ENCODE measurements around the gene ZBED1. TPM values are rescaled to one million over a fixed set of nuclear protein-coding genes. Genes with fewer than 3 reads are reported as not detected.

ZBED1 gene
- total RNA-seq, 2 donors from 2014 or later: 40.7 to 42.0 TPM

GRCh38 chrX:2450681-2451080 lies 50.1 kb downstream of the ZBED1 start:
- no peak overlapping the region for H3K27ac ChIP-seq
- DNase-seq (ENCODE audit: low spot score): no peak
- H3K36me3 ChIP-seq: no peaks in the 10 kb centered on the region
- no peaks in the 10 kb centered on the region for H3K9me3 ChIP-seq
- no peaks in the 10 kb centered on the region for H3K27me3 ChIP-seq
- H3K4me3 ChIP-seq: no peak overlapping the region
- H3K4me1 ChIP-seq: peaks cover 0 to 4% of the 10 kb centered on the region in 2 donors
- no peak for TF ChIP-seq CTCF (IDR thresholded peaks at IDR 0.05)

- Histone ChIP-seq H3K27ac (no peak overlapping the region), H3K4me1 (peaks cover 0 to 4% of the 10 kb centered on the region in 2 donors), H3K36me3 (no peaks in the 10 kb centered on the region), H3K9me3 (no peaks in the 10 kb centered on the region), H3K27me3 (no peaks in the 10 kb centered on the region), H3K4me3 (no peak overlapping the region)
- TF ChIP-seq CTCF (IDR thresholded peaks at IDR 0.05): no peak
- no peak for DNase-seq (ENCODE audit: low spot score)
Measured at GRCh38 chrX:2449135-2449886, 51.5 kb downstream of the ZBED1 start.

GRCh38 chrX:2447484-2447883 lies 53.3 kb downstream of the ZBED1 start:
- Histone ChIP-seq H3K27me3 (no peaks in the 10 kb centered on the region), H3K4me1 (peaks cover 0 to 4% of the 10 kb centered on the region in 2 donors), H3K36me3 (no peaks in the 10 kb centered on the region), H3K27ac (no peak overlapping the region), H3K9me3 (no peaks in the 10 kb centered on the region), H3K4me3 (no peak overlapping the region)
- TF ChIP-seq CTCF (IDR thresholded peaks at IDR 0.05): no peak
- DNase-seq (ENCODE audit: low spot score): no peak

- no peaks in the 10 kb centered on the region for H3K36me3 ChIP-seq
- no peak for DNase-seq (ENCODE audit: low spot score)
- H3K4me3 ChIP-seq: no peak overlapping the region
- no peak overlapping the region for H3K27ac ChIP-seq
- no peak for TF ChIP-seq CTCF (IDR thresholded peaks at IDR 0.05)
- H3K4me1 ChIP-seq: peaks cover 0 to 4% of the 10 kb centered on the region in 2 donors
- no peaks in the 10 kb centered on the region for H3K27me3 ChIP-seq
- no peaks in the 10 kb centered on the region for H3K9me3 ChIP-seq
Measured at GRCh38 chrX:2446815-2447214, 54.0 kb downstream of the ZBED1 start.

GRCh38 chrX:2445662-2446623 lies 54.8 kb downstream of the ZBED1 start:
- no peak for TF ChIP-seq CTCF (IDR thresholded peaks at IDR 0.05)
- H3K27ac ChIP-seq: no peak overlapping the region
- no peak for DNase-seq (ENCODE audit: low spot score)
- H3K9me3 ChIP-seq: no peaks in the 10 kb centered on the region
- no peaks in the 10 kb centered on the region for H3K27me3 ChIP-seq
- no peak overlapping the region for H3K4me3 ChIP-seq
- no peaks in the 10 kb centered on the region for H3K4me1 ChIP-seq
- H3K36me3 ChIP-seq: no peaks in the 10 kb centered on the region
